Measurements from ENCODE around the gene NEU1.
"Not testable (repeated sequence)": the region's sequence is repeated elsewhere in the genome, so short reads cannot be mapped to it uniquely, and the experiment has no call there.

The NEU1 gene

DNA sequence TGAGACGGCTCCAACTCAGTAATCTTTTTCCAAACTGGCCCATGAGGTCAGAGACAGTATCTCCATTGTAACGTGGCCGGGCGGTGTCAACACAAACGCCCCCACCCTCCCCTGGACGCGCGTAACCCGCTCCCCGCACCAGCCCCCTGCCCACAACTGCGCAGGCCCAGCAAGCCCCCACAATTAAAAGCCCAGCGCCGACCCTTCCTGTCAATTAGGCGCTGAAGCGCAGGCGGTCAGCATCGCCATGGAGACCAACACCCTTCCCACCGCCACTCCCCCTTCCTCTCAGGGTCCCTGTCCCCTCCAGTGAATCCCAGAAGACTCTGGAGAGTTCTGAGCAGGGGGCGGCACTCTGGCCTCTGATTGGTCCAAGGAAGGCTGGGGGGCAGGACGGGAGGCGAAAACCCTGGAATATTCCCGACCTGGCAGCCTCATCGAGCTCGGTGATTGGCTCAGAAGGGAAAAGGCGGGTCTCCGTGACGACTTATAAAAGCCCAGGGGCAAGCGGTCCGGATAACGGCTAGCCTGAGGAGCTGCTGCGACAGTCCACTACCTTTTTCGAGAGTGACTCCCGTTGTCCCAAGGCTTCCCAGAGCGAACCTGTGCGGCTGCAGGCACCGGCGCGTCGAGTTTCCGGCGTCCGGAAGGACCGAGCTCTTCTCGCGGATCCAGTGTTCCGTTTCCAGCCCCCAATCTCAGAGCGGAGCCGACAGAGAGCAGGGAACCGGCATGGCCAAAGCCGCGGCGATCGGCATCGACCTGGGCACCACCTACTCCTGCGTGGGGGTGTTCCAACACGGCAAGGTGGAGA lies 47.4 kb downstream of the NEU1 start, which contains the start of the genes HSPA1A and HSPA1L:
HSPA1A (plus strand) TSS at position 519 of the 814 bp plus-strand sequence; CDS start at position 733, 214 bp downstream.
HSPA1L (minus strand) TSS at position 259 of the 814 bp plus-strand sequence. CDS start 3,311 bp downstream, outside the sequence.
- DNase-seq = peak; percentile 97

DNA sequence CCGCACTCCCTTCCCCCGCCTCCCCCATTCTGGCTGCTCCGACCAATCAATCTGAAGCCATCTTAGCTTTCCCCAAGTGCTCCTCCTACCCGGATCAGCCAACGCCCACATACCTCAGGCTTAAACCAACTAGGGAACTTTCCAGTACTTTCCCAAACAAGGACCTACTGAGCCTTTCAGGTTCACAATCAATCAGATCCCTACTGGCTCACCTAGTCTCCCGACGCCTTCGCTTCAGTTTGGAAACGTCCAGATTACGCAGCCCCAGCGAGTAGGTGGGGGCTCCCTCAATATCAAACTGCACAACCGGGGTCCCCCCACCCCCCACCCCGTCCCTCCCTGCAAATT lies 48.0 kb downstream of the NEU1 start:
- peak; percentile 95 for DNase-seq

DNA sequence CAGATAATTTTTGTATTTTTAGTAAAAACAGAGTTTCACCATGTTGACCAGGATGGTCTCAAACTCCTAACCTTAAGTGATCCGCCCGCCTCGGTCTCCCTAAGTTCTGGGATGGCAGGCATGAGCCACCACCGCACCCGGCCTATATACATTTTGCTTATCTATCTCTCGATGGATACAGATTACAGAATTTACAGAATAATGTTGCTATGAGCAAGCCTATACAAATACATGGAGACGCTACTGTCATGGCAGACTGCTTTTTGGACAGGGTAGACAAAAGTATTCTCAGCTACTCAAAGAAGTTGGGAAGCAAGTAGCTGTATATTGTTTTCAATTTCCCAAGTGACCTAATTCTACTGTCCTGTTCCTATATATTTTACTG lies 49.2 kb downstream of the NEU1 start:
- DNase-seq = no peak

DNA sequence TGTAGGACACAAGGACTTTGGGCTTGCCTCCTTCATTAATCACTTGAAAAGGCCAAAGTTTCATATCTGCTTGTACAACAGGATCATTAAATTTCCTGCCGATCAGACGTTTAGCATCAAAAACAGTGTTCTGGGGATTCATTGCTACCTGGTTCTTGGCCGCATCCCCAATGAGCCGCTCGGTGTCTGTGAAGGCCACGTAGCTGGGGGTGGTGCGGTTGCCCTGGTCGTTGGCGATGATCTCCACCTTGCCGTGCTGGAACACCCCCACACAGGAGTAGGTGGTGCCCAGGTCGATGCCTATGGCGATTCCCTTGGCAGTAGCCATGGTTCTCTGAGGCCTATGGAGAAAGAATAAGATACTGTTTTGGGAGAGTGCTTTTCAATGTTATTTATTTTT lies 51.0 kb downstream of the NEU1 start:
- no peak for DNase-seq

DNA sequence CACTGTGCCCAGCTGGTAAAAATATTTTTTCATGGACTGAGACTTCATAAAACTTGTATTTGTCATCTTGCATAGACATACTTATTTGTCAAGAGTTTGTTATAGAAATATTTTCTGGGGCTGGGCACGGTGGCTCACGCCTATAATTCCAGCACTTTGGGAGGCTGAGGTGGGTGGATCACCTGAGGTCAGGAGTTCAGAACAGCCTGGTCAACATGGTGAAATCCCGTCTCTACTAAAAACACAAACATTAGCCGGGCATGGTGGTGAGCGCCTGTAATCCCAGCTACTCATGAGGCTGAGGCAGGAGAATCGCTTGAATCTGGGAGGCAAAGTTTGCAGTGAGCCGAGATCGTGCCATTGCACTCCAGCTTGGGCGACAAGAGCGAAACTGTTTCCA lies 54.0 kb downstream of the NEU1 start:
- not testable (repeated sequence) for DNase-seq

Data from right forelimb (tissue), 1 donor.